GM18502 (cell line): ENCODE results near the gene MYH9.
"Not testable (repeated sequence)": the region's sequence is repeated elsewhere in the genome, so short reads cannot be mapped to it uniquely, and the experiment has no call there.

Experiments used
- ATAC-seq: cut with Tn5 transposase; IDR thresholded peaks from one replicate; pipeline ENCODE4 v1.9.1; 2021; ENCODE audit warnings: mild to moderate bottlenecking; ENCODE audit not compliant: unreplicated experiment, poor library complexity

MYH9 gene

DNA sequence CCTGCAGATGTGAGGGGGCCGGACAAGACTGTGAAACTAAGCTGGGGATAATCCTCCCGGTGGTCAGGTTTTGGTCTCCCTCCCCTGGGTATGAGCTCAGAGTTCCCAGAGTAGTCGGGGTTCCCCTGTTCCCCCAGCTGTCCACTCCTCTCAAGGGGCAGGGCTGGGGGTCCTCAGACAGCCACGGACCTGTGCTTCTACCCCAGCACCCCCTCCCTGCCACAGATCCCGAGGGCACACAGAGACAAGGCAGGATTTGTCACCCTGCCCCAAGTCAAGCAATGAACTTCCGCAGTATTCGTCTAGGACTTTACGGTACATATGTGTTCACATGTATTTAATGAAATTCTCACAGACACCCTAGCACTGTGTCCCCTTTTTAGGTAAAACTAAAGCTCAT, 89.6 kb downstream of the MYH9 start:
- no peak for ATAC-seq

DNA sequence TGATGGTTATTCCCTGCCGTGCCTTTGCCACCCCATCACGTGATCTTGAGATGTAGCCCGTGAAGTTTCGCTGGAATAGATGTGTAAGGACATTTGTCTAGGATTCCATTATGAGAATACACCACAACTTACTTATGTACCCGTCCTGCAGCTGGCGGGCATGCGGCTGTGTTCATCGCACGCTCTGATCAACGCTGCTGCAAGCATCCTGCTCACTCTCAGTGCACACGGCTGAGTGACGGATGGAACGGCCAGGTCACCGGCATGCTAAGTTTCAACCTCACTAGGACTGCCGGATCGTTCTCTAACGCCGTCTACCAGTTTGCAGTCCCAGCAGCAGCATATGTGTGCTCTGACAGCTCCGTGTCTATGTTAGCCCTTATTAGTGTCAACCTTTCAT, 90.2 kb downstream of the MYH9 start:
- no peak for ATAC-seq

DNA sequence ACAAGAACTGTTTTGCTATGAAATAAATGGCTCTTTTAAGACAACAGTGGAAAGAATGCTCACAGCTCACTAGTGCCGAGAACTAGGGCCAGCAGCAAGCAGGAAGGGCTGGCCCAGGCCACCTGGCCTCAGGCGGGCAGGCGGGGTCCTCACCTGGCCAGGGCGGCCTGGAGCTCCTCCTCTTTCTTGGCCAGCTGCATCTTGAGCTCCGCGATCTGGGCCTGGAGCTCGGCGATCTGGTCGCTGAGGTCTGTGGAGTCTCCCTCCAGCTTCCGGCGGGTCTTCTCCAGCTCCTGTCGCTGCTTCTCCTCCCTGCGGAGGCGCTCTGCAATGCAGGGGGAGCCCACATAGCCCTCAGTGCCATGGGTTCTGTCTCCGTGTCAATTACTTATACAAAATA, 91.1 kb downstream of the MYH9 start:
- no peak for ATAC-seq

DNA sequence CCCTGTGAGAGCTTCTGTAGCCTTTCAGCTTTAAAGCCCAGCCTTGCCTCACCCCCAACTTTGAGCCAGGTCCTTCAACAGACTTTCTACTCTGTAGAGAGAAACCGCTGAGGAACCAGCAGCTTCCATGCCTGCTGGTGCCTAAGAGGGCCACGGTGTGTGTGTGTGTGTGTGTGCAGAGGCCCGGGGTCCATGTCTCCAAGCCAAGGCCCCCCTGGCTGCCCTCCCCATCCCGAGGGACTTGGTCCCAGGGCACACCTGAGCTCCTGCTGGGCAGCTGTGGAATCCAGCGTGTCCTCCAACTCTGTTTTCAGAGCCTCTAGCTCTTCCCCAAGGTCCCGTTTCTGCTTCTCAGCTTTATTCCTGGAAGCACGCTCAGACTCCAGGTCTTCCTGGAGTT, 92.5 kb downstream of the MYH9 start:
- no peak for ATAC-seq

DNA sequence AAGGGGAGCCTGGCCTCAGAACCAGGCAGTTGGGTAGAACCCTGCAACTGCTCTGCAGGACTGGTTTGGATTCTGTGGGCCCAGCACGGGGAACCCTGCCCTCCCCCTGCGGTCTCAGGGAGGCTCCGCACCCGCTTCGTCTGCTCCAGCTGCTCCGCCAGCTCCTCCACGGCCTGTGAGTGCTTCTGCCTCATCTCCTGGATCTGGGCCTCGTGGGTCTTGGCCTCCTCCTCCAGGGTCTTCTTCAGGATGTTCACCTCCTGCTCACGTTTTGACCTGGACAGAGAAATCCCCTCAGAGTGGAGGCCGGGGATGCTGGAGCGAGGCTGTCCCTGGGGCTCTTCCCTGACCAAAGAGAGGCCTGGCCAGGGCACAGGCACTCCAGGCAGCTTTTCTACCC, 93.0 kb downstream of the MYH9 start:
- no peak for ATAC-seq

DNA sequence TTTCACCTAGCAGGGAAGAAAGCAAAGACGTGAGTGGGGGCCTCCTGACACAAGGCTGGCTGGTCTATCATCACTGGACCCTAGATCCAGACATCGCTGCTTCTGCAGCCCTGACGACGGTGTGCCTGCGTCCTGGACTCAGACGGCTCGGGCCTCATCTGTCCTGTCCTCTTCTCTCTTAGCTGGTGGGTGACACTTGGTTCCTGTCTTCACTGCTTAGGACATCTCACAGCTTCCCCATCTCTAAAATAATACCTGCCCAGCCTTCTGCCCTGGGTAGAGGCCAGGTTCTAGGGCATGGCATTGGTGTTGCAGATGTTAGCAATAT, 93.5 kb downstream of the MYH9 start:
- no peak for ATAC-seq

DNA sequence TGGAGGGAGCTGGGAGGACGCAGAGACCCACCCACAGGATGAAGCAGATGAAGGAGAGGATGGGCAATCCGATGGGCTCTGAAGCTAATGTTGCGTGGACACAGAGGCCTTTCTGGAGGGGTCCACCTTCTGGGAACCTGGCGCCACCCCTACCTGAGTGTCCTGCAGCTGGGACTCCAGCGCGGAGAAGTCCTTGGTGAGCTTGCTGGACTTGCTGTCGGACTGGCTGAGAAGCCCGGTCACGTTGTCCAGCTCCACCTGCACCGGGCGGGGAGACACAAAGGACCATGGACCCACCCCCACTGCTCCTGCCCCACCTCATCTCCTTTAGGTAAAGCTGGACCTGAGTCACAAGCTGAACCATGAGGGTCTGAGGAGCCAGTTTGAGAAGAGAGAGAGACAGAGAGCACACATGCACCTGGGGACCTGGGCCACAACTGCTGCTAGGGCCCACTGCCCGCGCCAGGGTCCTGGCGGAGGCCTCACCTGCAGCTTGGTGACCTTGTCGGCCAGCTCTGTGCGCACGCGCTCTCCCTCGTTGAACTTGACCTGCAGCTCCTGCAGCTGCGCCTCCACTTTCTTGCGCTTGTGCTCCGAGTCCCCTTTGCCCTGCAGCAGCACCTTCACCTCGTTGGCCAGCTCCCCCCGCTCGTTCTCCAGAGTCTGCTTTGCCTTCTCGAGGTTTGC, 94.0 kb downstream of the MYH9 start:
- ATAC-seq = no peak

DNA sequence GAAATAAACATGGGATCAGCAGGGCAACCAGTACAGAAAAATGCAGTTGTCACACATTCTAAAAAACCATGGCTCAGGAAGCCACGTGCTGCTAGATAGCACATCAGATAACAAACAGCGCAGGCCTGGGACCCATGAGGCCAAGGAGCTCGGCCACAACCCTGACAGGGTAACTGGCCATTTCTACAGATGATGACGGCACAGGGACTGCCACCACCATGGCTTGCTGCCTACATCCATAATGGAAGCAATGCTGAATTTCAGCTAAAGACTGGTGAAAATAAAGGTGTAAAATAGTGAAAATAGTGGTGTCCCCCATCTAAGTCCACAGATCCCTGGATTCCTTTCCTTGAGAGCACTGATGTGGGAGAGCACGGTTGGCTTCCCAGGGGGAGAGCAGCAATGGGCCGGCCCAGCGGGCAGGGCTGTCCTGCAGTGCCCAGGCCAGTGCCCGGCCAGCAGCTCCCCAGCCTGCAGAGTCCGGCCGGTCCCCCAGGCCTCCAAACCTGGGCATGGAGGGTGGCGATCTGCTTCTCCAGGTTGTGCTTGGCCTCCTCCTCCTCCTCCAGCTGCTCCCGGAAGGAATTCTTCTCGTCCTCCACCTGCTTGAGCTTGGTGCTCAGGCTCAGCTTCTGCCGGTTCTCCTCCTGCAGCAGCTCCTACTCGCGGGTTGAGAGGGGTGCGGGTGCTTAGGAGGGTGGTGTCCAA, 94.8 kb downstream of the MYH9 start:
- ATAC-seq = no peak

DNA sequence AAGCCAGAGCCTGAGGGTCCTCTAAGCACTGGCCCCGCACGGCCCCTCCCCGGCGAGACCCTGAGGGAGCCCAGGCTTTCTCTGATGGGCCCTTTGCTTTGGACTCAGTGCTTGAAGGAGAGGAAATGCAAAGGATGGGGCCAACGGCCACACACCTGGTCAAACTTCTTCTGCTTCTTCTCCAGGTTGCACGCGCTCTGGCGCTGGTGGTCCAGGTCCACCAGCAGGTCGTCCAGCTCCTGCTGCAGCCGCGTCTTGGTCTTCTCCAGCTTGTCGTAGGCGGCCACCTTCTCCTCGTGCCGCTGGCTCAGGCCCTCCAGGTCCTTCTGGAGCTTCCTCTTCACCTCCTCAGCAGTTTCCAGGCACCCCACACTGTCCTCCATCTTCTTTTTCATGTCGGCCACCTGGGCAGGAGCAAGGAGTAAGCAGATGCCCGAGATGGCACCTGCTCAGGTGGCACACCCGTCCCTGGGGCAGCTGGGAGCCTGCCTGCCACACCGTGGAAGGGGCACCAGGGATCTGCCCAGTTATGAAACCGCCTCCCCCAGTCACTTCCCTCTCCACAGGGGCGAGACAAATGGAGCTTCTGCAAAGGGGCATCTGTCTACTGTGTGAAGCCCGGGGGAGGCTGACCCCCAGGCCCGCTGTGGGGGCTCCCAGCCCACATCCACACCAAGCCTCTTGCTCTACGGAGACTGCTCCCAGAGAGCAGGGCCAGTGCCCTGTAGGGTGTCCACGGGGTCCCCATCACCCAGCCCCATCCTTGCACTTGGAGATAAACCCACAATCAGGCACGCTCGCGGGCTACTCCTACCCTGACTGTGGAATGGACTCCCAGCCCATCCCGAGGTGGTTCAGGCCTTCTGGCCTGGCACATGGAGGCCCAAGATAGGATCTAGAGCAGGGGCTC, 95.7 kb downstream of the MYH9 start:
- ATAC-seq = no peak

DNA sequence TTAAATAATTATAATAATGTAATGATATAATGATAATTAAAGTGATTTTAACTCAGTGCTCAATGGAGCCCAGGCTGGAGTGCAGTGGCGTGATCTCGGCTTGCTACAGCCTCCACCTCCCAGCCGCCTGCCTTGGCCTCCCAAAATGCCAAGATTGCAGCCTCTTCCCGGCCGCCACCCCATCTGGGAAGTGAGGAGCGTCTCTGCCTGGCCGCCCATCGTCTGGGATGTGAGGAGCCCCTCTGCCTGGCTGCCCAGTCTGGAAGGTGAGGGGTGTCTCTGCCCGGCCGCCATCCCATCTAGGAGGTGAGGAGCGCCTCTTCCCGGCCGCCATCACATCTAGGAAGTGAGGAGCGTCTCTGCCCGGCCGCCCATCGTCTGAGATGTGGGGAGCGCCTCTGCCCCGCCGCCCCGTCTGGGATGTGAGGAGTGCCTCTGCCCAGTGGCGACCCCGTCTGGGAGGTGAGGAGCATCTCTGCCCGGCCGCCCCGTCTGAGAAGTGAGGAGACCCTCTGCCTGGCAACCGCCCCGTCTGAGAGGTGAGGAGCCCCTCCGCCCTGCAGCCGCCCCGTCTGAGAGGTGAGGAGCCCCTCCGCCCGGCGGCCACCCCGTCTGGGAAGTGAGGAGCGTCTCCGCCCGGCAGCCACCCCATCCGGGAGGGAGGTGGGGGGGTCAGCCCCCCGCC, 97.2 kb downstream of the MYH9 start:
- ATAC-seq = not testable (repeated sequence)

DNA sequence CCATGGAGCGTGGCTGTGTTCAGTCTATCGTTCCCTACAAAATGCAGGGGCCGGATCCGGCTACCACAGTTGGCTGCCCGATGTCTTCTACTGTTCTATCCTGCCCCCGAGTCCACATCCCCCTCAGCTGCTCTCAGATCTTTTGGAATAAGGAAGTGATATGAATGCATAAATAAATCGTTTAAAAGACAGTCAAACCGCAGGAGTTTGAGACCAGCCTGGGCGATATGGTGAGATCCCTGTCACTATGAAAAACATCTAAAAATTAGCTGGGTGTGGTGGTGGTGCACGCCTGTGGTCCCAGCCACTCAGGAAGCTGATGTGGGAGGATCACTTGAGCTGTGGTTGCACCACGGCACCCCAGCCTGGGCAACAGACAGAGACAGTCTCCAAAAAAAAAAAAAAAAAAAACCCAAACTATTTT, 97.8 kb downstream of the MYH9 start:
- not testable (repeated sequence) for ATAC-seq

DNA sequence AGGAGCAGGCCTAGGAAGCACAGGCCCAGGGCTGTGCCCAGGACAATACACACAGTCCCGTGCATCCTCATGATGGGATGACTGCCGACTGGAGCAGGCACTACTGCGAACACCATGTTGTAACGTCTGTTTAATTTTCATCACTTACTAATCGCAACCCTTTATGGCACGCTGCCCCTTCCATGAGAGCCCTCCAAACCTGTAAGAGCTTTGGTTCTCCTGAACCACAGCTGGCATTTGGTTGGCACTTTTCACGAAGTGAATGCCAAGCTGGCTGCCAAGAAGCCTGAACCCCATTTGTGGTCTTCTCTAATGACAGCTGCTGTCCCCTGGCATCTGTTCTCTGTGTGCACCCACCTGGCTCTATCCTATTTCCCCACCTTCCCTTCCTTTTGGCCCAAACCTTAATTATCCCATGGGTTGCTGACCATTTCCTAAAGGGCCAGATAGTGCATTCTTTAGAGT, 98.3 kb downstream of the MYH9 start:
- no peak for ATAC-seq

DNA sequence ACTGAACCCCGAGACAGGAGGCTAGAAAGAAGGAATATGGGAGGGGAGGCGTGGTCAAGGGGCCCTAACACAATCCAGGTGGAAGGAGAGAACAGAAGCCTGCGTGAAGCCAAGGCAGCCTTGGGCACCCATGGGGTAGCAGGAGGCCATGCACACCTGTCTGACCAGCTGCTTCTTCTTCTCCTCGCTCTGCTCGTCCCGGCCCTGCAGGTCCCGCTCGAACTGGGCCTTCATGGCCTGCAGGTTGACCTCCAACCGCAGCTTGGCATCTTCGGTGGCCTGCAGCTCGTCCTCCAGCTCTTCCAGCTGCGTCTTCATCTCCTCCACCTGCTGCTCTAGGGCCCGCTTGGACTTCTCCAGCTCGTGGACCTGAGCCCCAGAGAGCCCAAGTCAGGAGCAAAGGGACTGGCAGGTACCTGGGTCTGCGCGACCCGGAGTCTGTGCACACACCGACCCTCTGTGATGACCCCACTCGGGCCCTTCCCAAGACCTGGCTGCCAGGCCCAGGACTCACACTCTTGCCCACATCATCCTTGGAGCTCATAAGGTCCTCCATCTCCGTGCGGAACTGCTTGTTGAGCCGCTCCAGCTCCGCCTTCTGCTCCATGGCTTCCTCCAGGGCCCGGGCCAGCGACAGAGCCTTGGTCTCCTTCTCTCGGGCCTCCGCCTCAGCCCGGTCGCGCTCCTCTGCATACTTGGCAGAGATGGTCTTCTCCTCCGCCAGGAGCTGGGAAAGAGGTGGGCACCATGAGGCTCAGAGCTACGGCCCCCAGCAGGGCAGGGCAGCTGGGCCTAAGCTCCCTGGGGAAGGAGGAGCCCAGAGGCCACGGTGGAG, 99.0 kb downstream of the MYH9 start:
- ATAC-seq = no peak

DNA sequence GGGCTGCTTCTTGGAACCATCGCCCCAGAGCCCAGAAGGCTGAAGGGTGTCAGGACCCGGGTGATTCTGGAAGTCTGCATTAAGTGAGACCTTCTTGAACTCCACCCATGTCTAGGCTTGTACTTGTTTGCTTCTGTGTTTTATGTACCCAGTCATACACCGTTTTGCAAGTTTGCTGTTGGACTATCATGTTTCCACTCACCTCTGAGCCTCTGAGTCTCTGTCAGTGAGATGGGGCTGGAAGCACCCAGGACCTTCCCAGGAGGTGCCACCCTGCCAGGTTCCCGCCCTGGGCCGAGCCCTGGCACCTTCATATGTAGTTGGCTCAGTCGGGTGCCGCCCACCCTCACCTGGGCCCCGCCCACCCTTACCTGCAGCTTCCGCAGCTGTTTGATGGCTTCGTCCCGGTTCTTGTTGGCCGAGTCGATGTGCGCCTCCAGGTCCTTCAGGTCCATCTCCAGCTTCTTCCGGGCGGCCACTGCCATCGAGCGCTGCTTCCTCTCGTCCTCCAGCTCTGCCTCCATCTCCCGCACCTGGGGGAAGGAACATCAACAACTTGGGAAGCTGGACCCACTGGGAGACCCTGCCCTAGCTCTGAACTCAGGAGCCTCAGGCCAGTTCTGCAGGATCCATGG, 99.8 kb downstream of the MYH9 start:
- ATAC-seq = no peak

DNA sequence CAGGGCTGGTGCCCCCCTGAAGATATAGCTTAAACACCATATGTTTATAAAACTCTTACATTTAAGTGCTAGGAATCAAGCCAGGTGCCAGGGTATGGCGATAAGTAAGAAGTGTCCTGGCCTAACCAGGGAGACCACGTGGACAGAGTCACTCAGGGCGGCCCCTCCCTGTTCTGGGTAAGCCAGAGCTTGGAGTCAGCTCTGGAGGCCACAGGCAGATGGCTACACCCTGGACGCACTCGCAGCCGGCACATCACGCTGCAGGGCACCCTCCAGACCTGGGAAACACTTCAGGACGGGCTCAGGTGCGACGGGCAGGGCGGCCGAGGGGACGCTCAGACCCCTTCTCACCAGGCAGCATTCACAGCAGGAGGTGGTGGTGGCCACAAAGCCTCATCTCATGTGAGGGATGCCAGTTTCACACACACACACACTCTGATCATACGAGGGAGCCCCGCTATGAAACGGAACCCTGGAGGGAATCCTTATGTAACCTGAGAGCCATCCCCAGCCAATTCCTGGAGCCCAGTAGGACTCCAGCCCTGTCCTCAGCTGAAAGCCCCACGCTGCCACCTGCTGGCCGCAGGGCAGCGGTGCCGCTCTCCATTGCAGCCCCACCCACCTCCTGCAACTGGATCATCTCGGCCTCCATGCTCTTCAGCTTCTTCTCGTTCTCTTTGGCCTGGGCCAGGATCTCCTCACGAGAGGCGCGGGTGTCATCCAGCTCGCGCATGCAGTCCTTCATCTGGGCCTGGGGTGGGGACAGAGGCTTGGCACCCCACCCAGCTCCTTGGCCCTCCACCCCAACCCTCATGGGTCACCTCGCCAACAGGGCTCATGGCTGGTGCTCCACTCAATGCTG, 101.4 kb downstream of the MYH9 start:
- no peak for ATAC-seq

DNA sequence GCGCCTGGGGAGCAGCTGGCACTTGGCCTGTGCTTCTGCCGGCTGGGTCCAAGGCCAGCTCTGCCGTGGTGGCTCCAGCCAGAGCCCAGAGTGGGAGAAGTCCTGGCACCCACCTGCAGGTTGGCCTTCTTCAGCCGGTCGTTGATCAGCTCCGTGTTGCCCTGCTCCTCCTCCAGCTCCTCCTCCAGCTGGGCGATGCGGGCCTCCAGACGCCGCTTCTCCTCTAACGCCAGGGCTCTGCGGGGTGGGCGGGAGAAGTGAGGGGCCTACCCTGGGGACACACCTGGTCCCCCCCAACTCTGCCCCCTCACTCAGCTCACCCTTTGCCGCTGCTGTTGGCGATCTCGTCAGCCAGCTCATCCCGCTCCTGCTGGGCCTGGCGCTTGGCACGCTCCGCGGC, 102.2 kb downstream of the MYH9 start:
- no peak for ATAC-seq

DNA sequence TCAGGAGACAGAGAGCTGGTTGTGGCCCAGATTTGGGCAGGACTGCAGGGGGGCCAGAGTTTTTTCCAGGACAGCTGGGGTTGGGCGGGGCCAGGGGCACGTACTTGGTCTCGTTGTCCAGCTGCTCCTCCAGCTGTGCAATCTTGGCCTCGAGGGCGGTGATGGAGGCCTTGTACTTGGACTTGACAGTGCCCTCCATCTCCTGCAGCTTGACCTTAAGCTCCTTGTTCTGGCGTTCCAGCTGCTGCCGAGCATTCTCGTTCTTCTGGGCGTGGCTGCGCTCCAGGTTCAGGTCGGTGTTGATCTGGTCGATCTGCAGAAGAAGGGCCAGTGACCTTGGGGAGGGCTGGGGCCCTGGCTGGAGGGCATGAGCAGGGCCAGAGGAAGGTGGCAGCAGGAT, 102.8 kb downstream of the MYH9 start:
- no peak for ATAC-seq

DNA sequence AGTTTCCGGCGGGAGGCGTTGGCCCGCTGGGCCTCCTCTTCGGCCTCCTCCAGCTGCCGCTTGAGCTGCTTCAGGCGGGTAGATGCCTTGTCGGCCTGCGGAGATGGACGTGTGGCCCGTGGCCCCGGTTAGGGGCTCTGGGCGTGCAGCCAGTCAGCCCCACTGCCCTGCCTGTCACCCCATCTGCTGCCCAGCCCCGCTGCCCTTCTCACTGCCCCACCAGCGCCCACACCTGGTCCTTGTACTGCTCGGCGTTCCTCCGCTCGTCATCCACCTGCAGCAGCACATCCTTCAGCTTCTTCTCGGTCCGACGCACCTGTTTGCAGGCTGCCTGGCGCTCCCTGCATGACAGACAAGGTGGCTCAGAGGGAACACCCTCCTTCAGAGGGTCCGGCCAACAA, 103.6 kb downstream of the MYH9 start:
- no peak for ATAC-seq
